ENCODE data around the gene TMEM89.

DNA sequence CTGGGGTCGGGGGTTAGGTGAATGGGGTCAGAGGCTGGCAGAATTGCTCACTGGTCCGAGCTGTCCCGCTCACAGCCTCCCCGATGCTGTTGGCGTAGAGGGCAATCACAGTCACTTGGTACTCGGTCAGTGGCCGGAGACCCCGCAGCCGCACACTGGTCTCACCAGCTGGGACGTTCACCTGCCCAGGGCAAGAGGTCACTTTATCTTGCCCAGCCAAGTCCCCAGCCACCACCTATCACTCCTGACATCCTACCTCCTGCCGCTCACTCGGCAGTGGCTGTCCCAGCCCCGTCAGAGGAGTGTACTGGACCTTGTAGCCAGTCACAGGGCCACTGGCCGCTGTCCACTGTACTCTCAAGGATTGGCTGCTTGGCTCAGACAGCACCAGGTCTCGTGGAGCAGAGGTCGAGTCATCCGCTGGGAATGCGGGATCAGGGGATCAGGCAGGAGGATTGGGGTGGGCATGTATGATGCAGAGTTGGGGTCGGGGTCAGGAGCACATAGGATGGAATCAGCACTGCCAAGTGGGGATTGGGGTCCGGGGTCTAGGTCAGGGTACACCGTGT lies 29.0 kb downstream of the TMEM89 start:
- TF ChIP-seq, protein P1, sequence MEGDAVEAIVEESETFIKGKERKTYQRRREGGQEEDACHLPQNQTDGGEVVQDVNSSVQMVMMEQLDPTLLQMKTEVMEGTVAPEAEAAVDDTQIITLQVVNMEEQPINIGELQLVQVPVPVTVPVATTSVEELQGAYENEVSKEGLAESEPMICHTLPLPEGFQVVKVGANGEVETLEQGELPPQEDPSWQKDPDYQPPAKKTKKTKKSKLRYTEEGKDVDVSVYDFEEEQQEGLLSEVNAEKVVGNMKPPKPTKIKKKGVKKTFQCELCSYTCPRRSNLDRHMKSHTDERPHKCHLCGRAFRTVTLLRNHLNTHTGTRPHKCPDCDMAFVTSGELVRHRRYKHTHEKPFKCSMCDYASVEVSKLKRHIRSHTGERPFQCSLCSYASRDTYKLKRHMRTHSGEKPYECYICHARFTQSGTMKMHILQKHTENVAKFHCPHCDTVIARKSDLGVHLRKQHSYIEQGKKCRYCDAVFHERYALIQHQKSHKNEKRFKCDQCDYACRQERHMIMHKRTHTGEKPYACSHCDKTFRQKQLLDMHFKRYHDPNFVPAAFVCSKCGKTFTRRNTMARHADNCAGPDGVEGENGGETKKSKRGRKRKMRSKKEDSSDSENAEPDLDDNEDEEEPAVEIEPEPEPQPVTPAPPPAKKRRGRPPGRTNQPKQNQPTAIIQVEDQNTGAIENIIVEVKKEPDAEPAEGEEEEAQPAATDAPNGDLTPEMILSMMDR (IDR thresholded peaks at IDR 0.05), result no peak
- no peak for TF ChIP-seq POLR2A (IDR thresholded peaks at IDR 0.05)
